ENCODE data around the gene BLNK.

GRCh38 chr10:96290368-96291133 is 19.2 kb upstream of the BLNK start:
- TF ChIP-seq POLR2A (IDR thresholded peaks at IDR 0.05) (no peak), CTCF (IDR thresholded peaks at IDR 0.05) (no peak)

Data from body of pancreas (tissue), 4 donors.